ENCODE results near the gene OR2M5. TPM values are rescaled to one million over a fixed set of nuclear protein-coding genes. Genes with fewer than 3 reads are reported as not detected.

Gene OR2M5
- total RNA-seq: not detected in 2 replicates

GRCh38 chr1:248144513-248145198 lies at the start of gene OR2M5:
Gene OR2M5 (plus strand): TSS chr1:248145148. CDS start chr1:248145148, 0 bp downstream.

GRCh38 chr1:248174521-248174920 lies 29.6 kb downstream of the OR2M5 start, which contains the start of gene OR2M2:
Gene OR2M2 (plus strand): TSS chr1:248174821. CDS start chr1:248179986, 5,165 bp downstream.

Other genes starting within 250 kb of the OR2M5 start
- gene OR2W3, start 249.6 kb upstream of the OR2M5 start, total RNA-seq: 0.65 and 1.7 TPM in 2 replicates
- gene OR2T8, start 224.9 kb upstream of the OR2M5 start, total RNA-seq: not detected in 2 replicates
- gene OR2AJ1, start 220.3 kb upstream of the OR2M5 start, total RNA-seq: not detected in 2 replicates
- gene OR2L8, start 196.3 kb upstream of the OR2M5 start, total RNA-seq: 0.97 TPM in 1 of 2 replicates, not detected in the other
- 0.49 TPM in 1 of 2 replicates, not detected in the other for gene OR2AK2, start 179.9 kb upstream of the OR2M5 start, total RNA-seq
- gene OR2L5, start 131.5 kb upstream of the OR2M5 start, total RNA-seq: 0.12 and 0.32 TPM in 2 replicates
- under 0.01 TPM in 1 of 2 replicates, not detected in the other for gene OR2L2, start 115.1 kb upstream of the OR2M5 start, total RNA-seq
- gene OR2L3, start 98.3 kb upstream of the OR2M5 start, total RNA-seq: 0.16 TPM in 1 of 2 replicates, not detected in the other
- 0.16 TPM in 1 of 2 replicates, not detected in the other for gene OR2L13, start 50.0 kb upstream of the OR2M5 start, total RNA-seq
- not detected in 2 replicates for gene OR2M2, start 29.7 kb downstream of the OR2M5 start, total RNA-seq
- gene OR2M3, start 52.1 kb downstream of the OR2M5 start, total RNA-seq: under 0.01 and 0.12 TPM in 2 replicates
- gene OR2M4, start 86.3 kb downstream of the OR2M5 start, total RNA-seq: under 0.01 and 0.12 TPM in 2 replicates
- not detected in 2 replicates for gene OR2T33, start 132.8 kb downstream of the OR2M5 start, total RNA-seq
- gene OR2T12, start 158.3 kb downstream of the OR2M5 start, total RNA-seq: not detected in 2 replicates
- gene OR2M7, start 179.4 kb downstream of the OR2M5 start, total RNA-seq: not detected in 2 replicates
- not detected in 2 replicates for gene OR14C36, start 203.6 kb downstream of the OR2M5 start, total RNA-seq
- not detected in 2 replicates for gene OR2T4, start 216.5 kb downstream of the OR2M5 start, total RNA-seq
- not detected in 2 replicates for gene OR2T6, start 230.6 kb downstream of the OR2M5 start, total RNA-seq